HepG2 (cell line): Measurements from ENCODE around the gene MEA1. TPM values are rescaled to one million over a fixed set of nuclear protein-coding genes. Genes with fewer than 3 reads are reported as not detected.

Source experiments
- HNF4A ChIP-seq: sonication (generic); formaldehyde crosslinking; IDR thresholded peaks from 2 replicates; pipeline ENCODE4 v1.4.0; 2020; ENCODE audit warnings: missing genetic modification reagents
- KDM5B ChIP-seq: sonication (generic); formaldehyde crosslinking; IDR thresholded peaks from 2 replicates; pipeline ENCODE4 v1.4.0; 2020; ENCODE audit warnings: missing genetic modification reagents, mild to moderate bottlenecking, borderline replicate concordance
- MEIS2 ChIP-seq: sonication (generic); formaldehyde crosslinking; IDR thresholded peaks from 2 replicates; pipeline ENCODE4 v1.9.0; 2021; ENCODE audit warnings: mild to moderate bottlenecking, missing genetic modification reagents
- NONO ChIP-seq, 2 experiments: fragments of 450-650 bp in 1 of 2; sonication (generic) in 1 of 2; formaldehyde crosslinking in 1 of 2; IDR thresholded peaks in 1 of 2; conservative IDR thresholded peaks in 1 of 2; 2 replicates each; pipeline versions ENCODE4 v1.6.1 to v1.8.0; 2017 to 2022; ENCODE audit warnings: mild to moderate bottlenecking in 1 of 2, missing genetic modification reagents in 1 of 2, moderate library complexity in 1 of 2
- SAP130 ChIP-seq: IDR thresholded peaks from 2 replicates; pipeline ENCODE4 v1.6.1; 2016; ENCODE audit warnings: low read depth
- SYNCRIP ChIP-seq: fragments of 200-400 bp; formaldehyde crosslinking; IDR thresholded peaks from 2 replicates; pipeline ENCODE4 v1.6.1; 2018; ENCODE audit warnings: mild to moderate bottlenecking, low read depth, low read length; ENCODE audit not compliant: insufficient read depth
- TOPORS ChIP-seq: sonication (generic); formaldehyde crosslinking; IDR thresholded peaks from 2 replicates; pipeline ENCODE4 v1.8.0; 2023; ENCODE audit warnings: mild to moderate bottlenecking, missing genetic modification reagents
- TRAFD1 ChIP-seq: sonication (generic); formaldehyde crosslinking; IDR thresholded peaks from 2 replicates; pipeline ENCODE4 v1.5.1; 2020; ENCODE audit warnings: missing genetic modification reagents, mild to moderate bottlenecking, borderline replicate concordance
- ZBTB7B ChIP-seq: sonication (generic); formaldehyde crosslinking; IDR thresholded peaks from 2 replicates; pipeline ENCODE4 v1.4.0; 2020; ENCODE audit warnings: missing genetic modification reagents
- ZFY ChIP-seq: sonication (generic); formaldehyde crosslinking; IDR thresholded peaks from 2 replicates; pipeline ENCODE4 v1.4.0; 2020; ENCODE audit warnings: missing genetic modification reagents
- ZMYM3 ChIP-seq: sonication (generic); formaldehyde crosslinking; IDR thresholded peaks from 2 replicates; pipeline ENCODE4 v1.5.1; 2020; ENCODE audit warnings: mild to moderate bottlenecking, missing genetic modification reagents
- ZNF263 ChIP-seq: sonication (generic); formaldehyde crosslinking; IDR thresholded peaks from 2 replicates; pipeline ENCODE4 v1.4.0; 2020; ENCODE audit warnings: missing genetic modification reagents
- ZNF292 ChIP-seq: sonication (generic); formaldehyde crosslinking; IDR thresholded peaks from 2 replicates; pipeline ENCODE4 v1.8.1; 2022; ENCODE audit warnings: mild to moderate bottlenecking, low read depth, missing genetic modification reagents, borderline replicate concordance
- ZNF350 ChIP-seq: sonication (generic); formaldehyde crosslinking; IDR thresholded peaks from 2 replicates; pipeline ENCODE4 v1.4.0; 2020; ENCODE audit warnings: mild to moderate bottlenecking, low read depth, missing genetic modification reagents, borderline replicate concordance
- ZNF563 ChIP-seq: sonication (generic); formaldehyde crosslinking; IDR thresholded peaks from 2 replicates; pipeline ENCODE4 v1.8.0; 2022; ENCODE audit warnings: mild to moderate bottlenecking, moderate library complexity, missing genetic modification reagents
- ZNF749 ChIP-seq: sonication (generic); formaldehyde crosslinking; IDR thresholded peaks from 2 replicates; pipeline ENCODE4 v1.8.0; 2022; ENCODE audit warnings: mild to moderate bottlenecking, missing genetic modification reagents, moderate library complexity, borderline replicate concordance
- polyA plus RNA-seq, 8 experiments: library from polyadenylated mRNA; depleted of rRNA in 3 of 8; stranded (reverse) in 7 of 8; unstranded in 1 of 8; fragments of >200 nt; fragmentation: Illumina TruSeq in 4 of 8; extraction: Trizol in 4 of 8; gene quantifications; 2 replicates each; pipeline versions ENCODE4 v1.2.1 to v1.2.3, GENCODE V29; 2011 to 2016; ENCODE audit warnings: low read depth in 4 of 8, missing spikeins in 1 of 8, mixed read lengths in 1 of 8; ENCODE audit not compliant: insufficient read depth in 1 of 8
- total RNA-seq, 5 experiments: library from RNA; depleted of rRNA; stranded (reverse); fragments of >200 nt; fragmentation: Illumina TruSeq; extraction: Trizol; gene quantifications; 2 replicates each; pipeline ENCODE4 v1.2.3, GENCODE V29; 2016; ENCODE audit warnings: low read depth in 1 of 5
- TF ChIP-seq, protein P1 (sequence below): sonication (generic); formaldehyde crosslinking; IDR thresholded peaks from 2 replicates; pipeline ENCODE4 v1.5.1; 2020; ENCODE audit warnings: mild to moderate bottlenecking, missing genetic modification reagents, moderate library complexity
- TF ChIP-seq, protein P2 (sequence below): sonication (generic); IDR thresholded peaks from 2 replicates; pipeline ENCODE4 v1.6.1; 2016; ENCODE audit warnings: low read depth, borderline replicate concordance
- TF ChIP-seq, protein P3 (sequence below): sonication (generic); formaldehyde crosslinking; IDR thresholded peaks from 2 replicates; pipeline ENCODE4 v1.9.0; 2022; ENCODE audit warnings: missing genetic modification reagents, mild to moderate bottlenecking, borderline replicate concordance

Gene MEA1
- total and polyA plus RNA-seq, 2 of the 13 experiments (the other 11 are each of a cell fraction or from before 2014, with no cell fraction given) = 75.6 to 86.2 TPM

DNA sequence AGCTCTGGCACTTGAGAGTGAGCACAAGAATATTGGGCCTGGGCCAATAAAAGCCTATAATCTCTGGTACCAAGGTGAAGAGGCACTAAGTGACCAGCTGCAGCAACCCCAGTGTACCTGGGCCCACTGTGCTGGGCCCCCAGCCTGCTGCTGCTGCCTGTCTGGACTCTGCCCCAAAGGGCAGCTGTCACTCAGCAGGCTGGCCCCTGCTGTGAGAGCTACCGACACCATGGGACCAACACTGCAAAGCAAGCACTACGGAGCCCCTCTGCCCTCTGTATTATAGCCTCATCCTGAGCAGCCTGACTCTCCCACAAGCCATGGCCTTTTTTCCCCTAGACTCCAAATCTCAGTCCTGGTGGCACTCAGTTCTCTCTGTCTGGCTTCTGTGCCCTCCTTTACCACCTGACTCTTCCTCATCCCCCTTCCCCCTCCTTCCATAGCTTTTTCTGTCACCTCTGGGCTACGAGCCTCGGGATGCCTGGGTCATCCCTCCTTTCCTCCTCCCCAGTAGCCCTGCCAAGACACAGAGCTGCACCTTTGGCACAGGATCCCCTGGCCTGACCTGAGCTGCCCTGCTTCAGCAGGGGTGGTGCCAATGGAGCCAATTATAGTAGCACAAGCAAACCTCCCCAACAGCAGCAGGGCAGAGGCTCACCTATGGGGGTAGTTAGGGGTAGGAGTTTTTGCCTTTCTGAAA, 21.9 kb upstream of the MEA1 start (continued):
- TF ChIP-seq SAP130 (CRISPR knock-in tag) = peak; percentile 48; the same call in 1 of the 2 replicates
- no peak for TF ChIP-seq TRAFD1 (CRISPR knock-in tag)
- no peak for TF ChIP-seq NONO (IDR thresholded peaks at IDR 0.05)
- TF ChIP-seq NONO (CRISPR knock-in tag; conservative IDR thresholded peaks at IDR 0.05) = peak; percentile 38; the same call in 1 of the 2 replicates
- TF ChIP-seq SYNCRIP = no peak
- TF ChIP-seq ZNF263 (CRISPR knock-in tag) = 0 out of 2 replicates have a peak, but pooled peaks have one; percentile 23
- TF ChIP-seq, protein P1, sequence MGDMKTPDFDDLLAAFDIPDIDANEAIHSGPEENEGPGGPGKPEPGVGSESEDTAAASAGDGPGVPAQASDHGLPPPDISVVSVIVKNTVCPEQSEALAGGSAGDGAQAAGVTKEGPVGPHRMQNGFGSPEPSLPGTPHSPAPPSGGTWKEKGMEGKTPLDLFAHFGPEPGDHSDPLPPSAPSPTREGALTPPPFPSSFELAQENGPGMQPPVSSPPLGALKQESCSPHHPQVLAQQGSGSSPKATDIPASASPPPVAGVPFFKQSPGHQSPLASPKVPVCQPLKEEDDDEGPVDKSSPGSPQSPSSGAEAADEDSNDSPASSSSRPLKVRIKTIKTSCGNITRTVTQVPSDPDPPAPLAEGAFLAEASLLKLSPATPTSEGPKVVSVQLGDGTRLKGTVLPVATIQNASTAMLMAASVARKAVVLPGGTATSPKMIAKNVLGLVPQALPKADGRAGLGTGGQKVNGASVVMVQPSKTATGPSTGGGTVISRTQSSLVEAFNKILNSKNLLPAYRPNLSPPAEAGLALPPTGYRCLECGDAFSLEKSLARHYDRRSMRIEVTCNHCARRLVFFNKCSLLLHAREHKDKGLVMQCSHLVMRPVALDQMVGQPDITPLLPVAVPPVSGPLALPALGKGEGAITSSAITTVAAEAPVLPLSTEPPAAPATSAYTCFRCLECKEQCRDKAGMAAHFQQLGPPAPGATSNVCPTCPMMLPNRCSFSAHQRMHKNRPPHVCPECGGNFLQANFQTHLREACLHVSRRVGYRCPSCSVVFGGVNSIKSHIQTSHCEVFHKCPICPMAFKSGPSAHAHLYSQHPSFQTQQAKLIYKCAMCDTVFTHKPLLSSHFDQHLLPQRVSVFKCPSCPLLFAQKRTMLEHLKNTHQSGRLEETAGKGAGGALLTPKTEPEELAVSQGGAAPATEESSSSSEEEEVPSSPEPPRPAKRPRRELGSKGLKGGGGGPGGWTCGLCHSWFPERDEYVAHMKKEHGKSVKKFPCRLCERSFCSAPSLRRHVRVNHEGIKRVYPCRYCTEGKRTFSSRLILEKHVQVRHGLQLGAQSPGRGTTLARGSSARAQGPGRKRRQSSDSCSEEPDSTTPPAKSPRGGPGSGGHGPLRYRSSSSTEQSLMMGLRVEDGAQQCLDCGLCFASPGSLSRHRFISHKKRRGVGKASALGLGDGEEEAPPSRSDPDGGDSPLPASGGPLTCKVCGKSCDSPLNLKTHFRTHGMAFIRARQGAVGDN = peak; percentile 71
- peak; percentile 25; the same call in 1 of the 2 replicates for TF ChIP-seq ZNF350
- peak; percentile 46; the same call in 1 of the 2 replicates for TF ChIP-seq ZNF292 (CRISPR knock-in tag)
- TF ChIP-seq ZMYM3 (CRISPR knock-in tag) = peak; percentile 60; the same call in 1 of the 2 replicates
- no peak for TF ChIP-seq TOPORS (CRISPR knock-in tag)
- peak; percentile 88 for TF ChIP-seq ZNF563 (CRISPR knock-in tag)
- TF ChIP-seq HNF4A (CRISPR knock-in tag) = peak; percentile 73
- TF ChIP-seq, protein P2, sequence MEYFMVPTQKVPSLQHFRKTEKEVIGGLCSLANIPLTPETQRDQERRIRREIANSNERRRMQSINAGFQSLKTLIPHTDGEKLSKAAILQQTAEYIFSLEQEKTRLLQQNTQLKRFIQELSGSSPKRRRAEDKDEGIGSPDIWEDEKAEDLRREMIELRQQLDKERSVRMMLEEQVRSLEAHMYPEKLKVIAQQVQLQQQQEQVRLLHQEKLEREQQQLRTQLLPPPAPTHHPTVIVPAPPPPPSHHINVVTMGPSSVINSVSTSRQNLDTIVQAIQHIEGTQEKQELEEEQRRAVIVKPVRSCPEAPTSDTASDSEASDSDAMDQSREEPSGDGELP = peak; percentile 48; the same call in 1 of the 2 replicates
- TF ChIP-seq KDM5B (CRISPR knock-in tag) = 0 out of 2 replicates have a peak, but pooled peaks have one; percentile 10
- TF ChIP-seq MEIS2 (CRISPR knock-in tag) = peak; percentile 91
- TF ChIP-seq, protein P3, sequence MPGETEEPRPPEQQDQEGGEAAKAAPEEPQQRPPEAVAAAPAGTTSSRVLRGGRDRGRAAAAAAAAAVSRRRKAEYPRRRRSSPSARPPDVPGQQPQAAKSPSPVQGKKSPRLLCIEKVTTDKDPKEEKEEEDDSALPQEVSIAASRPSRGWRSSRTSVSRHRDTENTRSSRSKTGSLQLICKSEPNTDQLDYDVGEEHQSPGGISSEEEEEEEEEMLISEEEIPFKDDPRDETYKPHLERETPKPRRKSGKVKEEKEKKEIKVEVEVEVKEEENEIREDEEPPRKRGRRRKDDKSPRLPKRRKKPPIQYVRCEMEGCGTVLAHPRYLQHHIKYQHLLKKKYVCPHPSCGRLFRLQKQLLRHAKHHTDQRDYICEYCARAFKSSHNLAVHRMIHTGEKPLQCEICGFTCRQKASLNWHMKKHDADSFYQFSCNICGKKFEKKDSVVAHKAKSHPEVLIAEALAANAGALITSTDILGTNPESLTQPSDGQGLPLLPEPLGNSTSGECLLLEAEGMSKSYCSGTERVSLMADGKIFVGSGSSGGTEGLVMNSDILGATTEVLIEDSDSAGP = peak; percentile 24; the same call in 1 of the 2 replicates
- TF ChIP-seq ZFY = 0 out of 2 replicates have a peak, but pooled peaks have one; percentile 14
- TF ChIP-seq ZBTB7B (CRISPR knock-in tag) = 0 out of 2 replicates have a peak, but pooled peaks have one; percentile 30
- TF ChIP-seq ZNF749 (CRISPR knock-in tag) = no peak
